ENCODE measurements around the gene SPINK14.

Gene SPINK14

GRCh38 chr5:148168246-148168645, at the start of gene SPINK14:
Gene SPINK14, plus strand, starts transcription at chr5:148168546. Its CDS starts 1,187 bp downstream, at chr5:148169733.
- no peak for DNase-seq (ENCODE audit: low spot score)

- no peak for DNase-seq (ENCODE audit: low spot score)
Observed at GRCh38 chr5:148120317-148120716, 48.0 kb upstream of the SPINK14 start.

- DNase-seq (ENCODE audit: low spot score), result no peak
Observed at GRCh38 chr5:148125641-148126040, 42.7 kb upstream of the SPINK14 start.

GRCh38 chr5:148135091-148136048, 33.0 kb upstream of the SPINK14 start:
- DNase-seq (ENCODE audit: low spot score), result peak; percentile 51

- DNase-seq (ENCODE audit: low spot score), result no peak
Observed at GRCh38 chr5:148140846-148141245, 27.5 kb upstream of the SPINK14 start.

- DNase-seq (ENCODE audit: low spot score), result no peak
Observed at GRCh38 chr5:148141645-148142044, 26.7 kb upstream of the SPINK14 start.

GRCh38 chr5:148145916-148146315, 22.4 kb upstream of the SPINK14 start:
- DNase-seq (ENCODE audit: low spot score), result peak; percentile 85

- DNase-seq (ENCODE audit: low spot score), result no peak
Observed at GRCh38 chr5:148146487-148146886, 21.9 kb upstream of the SPINK14 start.

- DNase-seq (ENCODE audit: low spot score), result peak; percentile 30
Observed at GRCh38 chr5:148147415-148147814, 20.9 kb upstream of the SPINK14 start.

- DNase-seq (ENCODE audit: low spot score), result no peak
Observed at GRCh38 chr5:148151872-148152271, 16.5 kb upstream of the SPINK14 start.

GRCh38 chr5:148152781-148153180, 15.6 kb upstream of the SPINK14 start:
- no peak for DNase-seq (ENCODE audit: low spot score)

- DNase-seq (ENCODE audit: low spot score), result no peak
Observed at GRCh38 chr5:148156609-148157008, 11.7 kb upstream of the SPINK14 start.

GRCh38 chr5:148162038-148162437, 6.3 kb upstream of the SPINK14 start:
- DNase-seq (ENCODE audit: low spot score), result no peak

GRCh38 chr5:148163345-148163744, 5.0 kb upstream of the SPINK14 start:
- DNase-seq (ENCODE audit: low spot score), result no peak

GRCh38 chr5:148166550-148167283, 1.6 kb upstream of the SPINK14 start:
- DNase-seq (ENCODE audit: low spot score), result no peak

- no peak for DNase-seq (ENCODE audit: low spot score)
Observed at GRCh38 chr5:148172377-148172776, 4.0 kb downstream of the SPINK14 start.

GRCh38 chr5:148176480-148176879, 8.1 kb downstream of the SPINK14 start:
- no peak for DNase-seq (ENCODE audit: low spot score)

- no peak for DNase-seq (ENCODE audit: low spot score)
Observed at GRCh38 chr5:148177207-148177606, 8.9 kb downstream of the SPINK14 start.

- peak; percentile 81 for DNase-seq (ENCODE audit: low spot score)
Observed at GRCh38 chr5:148179234-148179824, 11.0 kb downstream of the SPINK14 start.

- peak; percentile 47 for DNase-seq (ENCODE audit: low spot score)
Observed at GRCh38 chr5:148186248-148187003, 18.1 kb downstream of the SPINK14 start.

GRCh38 chr5:148191010-148191409, 22.7 kb downstream of the SPINK14 start:
- DNase-seq (ENCODE audit: low spot score), result no peak

- no peak for DNase-seq (ENCODE audit: low spot score)
Observed at GRCh38 chr5:148193202-148193601, 24.9 kb downstream of the SPINK14 start.
